ENCODE results near the gene MACC1.
"Not testable (repeated sequence)": the region's sequence is repeated elsewhere in the genome, so short reads cannot be mapped to it uniquely, and the experiment has no call there.

The MACC1 gene

DNA sequence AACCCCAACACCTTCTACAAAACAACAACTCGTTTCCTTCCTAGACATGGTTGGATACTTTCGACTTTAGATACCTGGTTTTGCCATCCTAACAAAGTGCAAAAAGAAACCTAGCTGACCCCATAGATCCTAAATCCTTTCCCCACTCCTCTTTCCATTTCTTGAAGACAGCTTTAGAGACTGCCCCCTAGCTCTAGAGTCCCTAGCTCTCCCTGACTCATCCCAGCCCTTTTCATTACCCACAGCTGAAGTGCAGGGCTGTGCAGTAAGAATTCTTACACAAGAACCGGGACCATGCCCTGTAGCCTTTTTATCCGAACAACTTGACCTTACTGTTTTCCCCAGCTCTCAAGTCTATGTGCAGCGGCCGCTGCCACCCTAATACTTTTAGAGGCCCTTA is 93.1 kb downstream of the MACC1 start:
- not testable (repeated sequence) for DNase-seq

DNA sequence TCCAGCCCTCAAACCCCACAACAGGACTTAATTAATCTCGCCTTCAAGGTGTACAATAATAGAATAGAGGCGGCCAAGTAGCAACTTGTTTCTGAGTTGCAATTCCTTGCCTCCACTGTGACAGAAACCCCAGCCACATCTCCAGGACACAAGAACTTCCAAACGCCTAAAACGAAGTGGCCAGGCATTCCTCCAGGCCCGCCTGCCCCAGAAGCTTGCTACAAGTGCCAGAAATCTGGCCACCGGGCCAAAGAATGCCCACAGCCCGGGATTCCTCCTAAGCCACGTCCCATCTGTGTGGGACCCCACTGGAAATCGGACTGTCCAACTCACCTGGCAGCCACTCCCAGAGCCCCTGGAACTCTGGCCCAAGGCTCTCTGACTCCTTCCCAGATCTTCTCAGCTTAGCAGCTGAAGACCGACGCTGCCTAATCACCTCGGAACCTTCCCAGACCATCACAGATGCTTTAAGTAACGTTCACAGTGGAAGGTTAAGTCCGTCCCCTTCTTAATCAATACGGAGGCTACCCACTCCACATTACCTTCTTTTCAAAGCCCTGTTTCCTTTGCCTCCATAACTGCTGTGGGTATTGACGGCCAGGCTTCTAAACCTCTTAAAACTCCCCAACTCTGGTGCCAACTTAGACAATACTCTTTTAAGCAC is 94.4 kb downstream of the MACC1 start:
- not testable (repeated sequence) for DNase-seq

DNA sequence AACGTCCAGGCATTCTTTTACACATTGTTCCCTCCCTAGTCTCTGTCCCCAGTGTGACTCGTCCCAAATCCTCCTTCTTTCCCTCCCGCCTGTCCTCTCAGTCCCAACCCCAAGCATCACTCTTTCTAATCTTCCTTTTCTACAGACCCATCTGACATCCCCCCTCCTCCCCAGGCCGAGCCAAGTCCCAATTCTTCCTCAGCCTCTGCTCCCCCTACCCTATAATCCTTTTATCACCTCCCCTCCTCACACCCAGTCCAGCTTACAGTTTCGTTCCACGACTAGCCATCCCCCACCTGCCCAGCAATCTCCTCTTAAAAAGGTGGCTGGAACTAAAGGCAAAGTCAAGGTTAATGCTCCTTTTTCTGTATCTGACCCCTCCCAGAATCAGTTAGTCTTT is 95.1 kb downstream of the MACC1 start:
- DNase-seq = no peak

DNA sequence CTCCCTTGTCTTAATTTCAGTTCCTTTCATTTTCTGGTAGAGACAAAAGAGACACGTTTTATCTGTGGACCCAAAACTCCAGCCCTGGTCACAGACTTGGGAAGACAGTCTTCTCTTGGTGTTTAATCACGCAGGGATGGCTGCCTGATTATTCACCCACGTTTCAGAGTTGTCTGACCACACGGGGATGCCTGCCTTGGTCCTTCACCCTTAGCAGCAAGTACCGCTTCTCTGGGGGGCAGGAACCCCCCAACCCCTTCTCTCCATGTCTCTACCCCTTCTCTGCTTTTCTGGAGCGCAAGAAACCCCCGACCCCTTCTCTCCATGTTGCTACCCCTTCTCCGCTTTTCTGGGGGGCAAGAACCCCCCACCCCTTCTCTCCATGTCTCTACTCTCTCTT is 95.8 kb downstream of the MACC1 start:
- DNase-seq = no peak

DNA sequence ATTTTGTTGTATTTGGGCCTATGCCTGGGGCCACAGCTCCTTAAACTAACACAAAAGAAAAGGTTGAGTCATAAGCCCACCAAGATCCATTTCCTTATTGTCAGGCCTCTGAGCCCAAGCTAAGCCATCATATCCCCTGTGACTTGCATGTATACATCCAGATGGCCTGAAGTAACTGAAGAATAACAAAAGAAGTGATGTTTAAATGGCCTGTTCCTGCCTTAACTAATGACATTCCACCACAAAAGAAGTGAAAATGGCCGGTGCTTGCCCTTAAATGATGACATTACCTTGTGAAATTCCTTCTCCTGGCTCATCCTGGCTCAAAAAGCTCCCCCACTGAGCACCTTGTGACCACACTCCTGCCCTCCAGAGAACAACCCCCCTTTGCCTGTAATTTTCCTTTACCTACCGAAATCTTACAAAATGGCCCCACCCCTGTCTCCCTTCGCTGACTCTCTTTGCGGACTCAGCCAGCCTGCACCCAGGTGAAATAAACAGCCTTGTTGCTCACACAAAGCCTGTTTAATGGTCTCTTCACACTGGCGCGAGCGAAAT is 96.5 kb downstream of the MACC1 start:
- DNase-seq = not testable (repeated sequence)

DNA sequence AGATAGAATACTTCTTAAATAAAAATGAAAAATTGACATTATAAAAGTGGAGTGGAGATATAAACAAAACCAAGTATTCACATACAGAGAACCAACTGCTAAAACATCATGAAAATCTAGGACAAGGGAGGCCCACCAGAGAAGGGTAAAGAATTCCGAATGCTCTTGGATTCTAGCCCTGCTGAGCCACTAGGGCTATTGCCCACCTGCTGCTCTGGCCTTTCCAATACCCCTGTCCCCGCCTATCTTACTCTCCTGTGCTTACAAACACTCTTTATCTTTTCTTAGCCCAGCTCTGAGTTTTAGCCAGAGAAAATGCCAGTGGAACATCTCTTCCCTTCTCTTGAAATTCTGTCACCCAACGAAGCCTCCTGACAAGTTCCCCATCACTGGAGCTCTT is 100.3 kb downstream of the MACC1 start:
- no peak for DNase-seq

DNA sequence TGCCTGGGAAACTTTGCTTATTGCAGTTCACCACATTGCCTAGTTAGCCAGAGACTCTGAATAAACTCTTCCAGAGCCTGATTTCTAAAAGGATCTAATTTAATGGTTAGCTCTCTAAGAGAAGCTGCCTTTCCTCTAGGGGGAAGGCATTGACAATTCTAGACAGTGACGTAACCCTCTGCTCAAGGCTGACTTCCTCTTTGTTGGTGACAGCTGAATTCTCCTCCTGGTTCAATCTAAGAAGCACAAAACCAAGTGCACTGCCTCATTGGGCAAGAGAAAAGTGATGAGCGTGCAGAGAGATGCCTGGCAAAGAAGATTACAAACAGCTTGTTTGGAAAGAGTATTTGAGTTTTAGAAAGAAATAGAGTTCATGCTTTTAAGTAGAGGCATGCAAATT is 102.7 kb downstream of the MACC1 start:
- no peak for DNase-seq

DNA sequence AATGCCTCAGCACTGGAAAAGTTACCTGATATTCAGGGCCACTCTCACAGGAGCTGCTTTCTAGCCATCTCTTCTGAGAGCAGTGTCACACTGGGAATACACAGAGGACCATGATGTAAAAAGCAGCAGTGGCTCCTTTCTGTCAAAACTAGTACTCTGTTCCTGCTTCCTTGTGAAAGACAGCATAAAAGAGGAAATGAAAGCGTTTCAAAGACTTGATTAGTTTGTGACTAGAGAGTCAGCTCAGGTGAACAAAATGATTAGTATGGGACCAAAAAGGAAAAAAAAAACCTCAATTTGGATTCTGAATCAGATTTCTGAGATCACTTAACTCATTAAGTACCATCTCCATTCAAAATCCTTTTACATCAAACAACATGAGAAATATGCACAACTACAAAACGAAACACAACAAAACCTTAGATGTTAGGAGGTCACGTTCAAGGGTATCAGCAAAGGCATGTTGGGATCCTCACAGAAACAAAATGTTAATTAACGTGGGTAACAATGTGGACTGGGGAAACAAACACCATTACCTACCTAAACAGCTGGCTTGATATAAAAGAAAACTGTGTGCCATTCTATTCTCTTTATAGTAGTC is 103.7 kb downstream of the MACC1 start:
- DNase-seq = no peak

DNA sequence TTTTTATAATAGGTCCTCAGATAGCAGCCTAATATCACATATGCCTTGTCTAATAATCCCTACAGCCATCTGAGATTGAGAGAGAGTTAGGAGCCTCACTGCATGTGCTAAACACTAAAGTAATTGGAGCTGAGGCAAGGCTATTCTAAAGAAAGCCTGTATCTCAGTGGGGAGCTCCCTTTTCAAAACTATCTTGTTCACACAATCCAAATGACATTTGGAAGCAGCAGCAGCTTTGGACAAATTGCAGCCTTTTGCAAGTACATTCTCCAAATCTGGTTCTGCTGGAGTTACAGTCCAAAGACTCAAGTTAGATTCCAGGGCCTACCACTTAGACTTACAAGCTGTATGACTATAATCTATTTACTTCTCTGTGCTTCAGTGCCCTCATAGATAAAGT is 104.5 kb downstream of the MACC1 start:
- DNase-seq = no peak

DNA sequence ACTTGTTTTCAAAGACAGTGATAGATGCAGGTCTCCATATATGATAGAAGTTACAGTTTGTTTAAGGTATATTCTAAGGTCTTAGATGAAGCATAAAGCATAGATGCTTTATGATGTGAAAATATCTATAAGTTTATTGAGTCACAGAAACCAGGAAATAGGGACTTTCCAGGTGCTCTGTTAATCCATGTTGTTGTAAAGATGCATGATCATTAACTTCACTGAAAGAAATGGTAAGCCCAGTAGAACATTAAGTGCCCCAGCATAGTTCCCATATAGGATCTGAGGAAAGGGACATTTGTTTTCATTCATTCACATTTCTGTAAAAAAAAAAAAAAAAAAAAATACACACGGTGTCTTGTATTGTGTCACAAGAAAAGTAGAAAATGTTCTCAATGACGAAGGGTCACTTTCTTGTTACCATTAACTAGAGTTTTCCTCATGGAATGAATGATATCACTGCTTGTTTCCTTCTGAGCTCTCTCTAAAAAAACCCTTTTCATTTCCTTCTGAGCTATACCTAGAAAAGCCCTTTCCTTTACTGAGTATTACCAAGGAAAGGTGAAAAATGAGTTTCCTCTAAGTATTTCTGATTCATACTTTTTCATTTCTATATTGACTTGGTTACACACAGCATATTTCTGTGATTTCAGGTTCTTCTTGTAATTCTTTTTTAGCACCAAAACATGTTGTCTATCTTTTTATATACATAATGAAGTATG is 105.2 kb downstream of the MACC1 start:
- no peak for DNase-seq

DNA sequence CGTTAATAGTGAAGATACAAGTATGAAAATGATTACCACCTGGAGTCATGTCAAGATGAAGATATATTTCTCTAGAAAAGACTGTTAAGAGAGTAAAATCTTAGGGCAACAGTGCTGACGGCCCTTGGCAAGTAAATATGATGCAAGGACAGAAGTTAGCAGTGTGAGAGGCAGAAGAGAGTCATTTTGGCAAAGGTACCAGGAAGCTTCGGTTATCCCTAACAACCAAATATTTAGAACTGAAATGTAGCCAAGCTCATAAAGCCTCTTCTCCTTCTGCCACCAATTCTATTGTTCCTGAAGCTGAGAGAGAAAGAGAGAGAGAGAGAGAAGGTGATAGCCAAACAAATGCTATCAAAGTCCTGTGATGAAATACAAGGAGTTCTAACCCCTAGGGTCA is 109.6 kb downstream of the MACC1 start:
- no peak for DNase-seq

DNA sequence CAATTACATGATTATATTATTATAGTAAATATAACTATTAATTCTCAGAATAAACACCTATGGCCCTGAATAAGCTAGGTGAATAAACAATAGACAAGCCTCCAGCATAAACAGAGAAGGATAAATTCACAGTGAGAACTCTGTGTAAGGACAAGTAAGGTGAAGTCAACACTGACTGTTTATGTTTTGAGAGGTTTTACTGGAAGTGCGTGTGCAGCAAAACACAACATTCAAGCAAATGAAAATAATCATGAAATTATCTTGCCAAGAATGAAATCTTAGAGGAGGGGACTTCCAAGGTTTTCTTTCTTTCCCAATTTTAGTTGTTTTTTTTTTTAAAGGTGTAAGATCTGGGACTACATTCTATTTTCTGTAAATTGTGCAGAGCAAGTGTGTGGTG is 112.5 kb downstream of the MACC1 start:
- no peak for DNase-seq

DNA sequence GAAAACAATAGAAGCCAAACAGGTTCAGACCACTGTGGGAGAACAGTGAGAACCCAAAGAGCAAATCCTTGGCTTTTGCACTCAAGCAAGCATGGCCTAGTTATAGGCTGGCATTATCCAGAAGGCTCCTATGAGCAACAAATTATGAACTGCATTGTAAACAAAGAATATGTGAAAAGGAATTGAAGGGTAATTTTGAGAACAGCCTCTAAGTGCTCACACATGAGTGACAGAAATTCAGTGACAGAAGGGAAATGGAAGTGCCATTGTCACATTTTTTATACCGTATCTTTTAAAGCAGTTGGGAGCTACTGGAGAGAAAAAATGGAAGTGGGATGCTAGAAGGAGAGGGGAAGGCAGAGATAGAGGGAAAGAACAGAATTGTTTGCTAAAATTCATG is 114.2 kb downstream of the MACC1 start:
- no peak for DNase-seq

DNA sequence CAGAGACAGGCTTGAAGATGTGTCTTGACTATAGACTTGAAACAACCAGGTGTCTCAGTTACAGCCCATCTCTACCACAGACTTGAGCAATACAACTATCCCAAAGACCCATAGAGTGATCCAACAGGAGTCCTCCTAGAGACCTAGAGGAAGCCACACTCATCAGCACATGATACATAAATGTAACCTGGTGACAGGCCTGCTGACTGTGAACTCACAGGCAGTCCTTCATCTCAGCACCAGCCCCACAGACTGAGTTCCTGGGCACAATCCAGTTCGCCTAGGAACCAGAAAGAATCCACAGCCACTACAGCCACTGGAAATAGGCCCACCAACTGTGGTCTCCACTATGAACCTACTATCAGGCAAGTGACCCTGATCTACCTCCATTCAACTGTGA is 121.3 kb downstream of the MACC1 start:
- no peak for DNase-seq

DNA sequence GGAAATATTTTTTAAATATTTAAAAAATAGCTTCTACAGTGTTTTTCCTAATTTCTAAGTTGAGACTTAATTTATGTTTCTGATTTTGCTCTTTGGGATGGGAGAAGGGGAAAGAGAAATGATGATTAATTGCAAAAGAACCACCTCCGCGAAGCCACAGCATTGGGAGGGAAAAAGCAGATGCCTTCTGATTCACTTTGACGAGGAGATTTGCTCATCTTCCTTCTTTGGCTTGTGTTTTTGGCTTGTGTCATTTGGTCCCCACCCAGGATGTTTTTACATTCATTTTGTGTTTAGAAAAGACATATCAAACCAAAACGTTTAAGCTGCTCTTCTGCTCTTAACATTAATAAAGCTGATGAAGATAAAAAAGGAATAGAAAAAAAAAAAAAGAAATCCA is 121.7 kb downstream of the MACC1 start:
- no peak for DNase-seq

DNA sequence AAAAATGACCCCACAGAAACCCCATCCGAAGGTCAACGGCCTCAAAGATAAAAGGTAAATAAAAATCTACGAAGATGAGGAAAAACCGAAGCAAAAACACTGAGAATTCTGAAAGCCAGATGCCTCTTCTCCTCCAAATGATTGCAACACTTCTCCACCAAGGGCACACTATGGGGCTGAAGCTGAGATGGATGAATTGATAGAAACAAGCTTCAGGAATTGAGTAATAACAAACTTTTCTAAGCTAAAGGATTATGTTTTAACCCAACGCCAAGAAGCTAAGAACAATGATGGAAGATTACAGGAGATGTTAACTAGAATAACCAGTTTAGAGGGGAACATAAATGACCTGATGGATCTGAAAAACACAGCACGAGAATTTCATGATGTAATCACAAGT is 127.8 kb downstream of the MACC1 start:
- DNase-seq = no peak

DNA sequence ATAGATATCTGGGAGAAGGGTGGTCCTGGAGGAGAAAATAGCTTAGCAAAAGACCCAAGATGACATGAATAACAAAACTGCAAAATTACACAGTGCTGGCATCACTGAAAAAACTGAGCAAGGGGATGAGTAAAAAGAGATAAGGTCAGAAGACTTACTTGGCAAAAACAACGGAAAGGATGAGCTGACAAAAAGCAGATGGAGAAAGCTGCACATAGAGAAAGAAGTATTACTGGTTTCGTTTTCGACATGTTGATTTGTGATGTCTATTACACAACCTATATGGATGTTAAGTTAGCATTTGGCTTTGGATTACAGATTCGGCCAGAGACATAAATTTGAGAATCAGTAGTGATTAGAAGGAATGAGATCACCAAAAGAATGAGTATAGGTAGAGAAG is 132.1 kb downstream of the MACC1 start:
- no peak for DNase-seq
